ENCODE data around the gene GRIN2A. TPM values are rescaled to one million over a fixed set of nuclear protein-coding genes. Genes with fewer than 3 reads are reported as not detected.

GRIN2A gene
- total and polyA plus RNA-seq, 8 donors, result 0.03 to 0.96 (median 0.26) TPM

GRCh38 chr16:10145542-10146035, 36.6 kb downstream of the GRIN2A start:
- intact Hi-C loops (cut with DNase I), result no loop called here
- Histone ChIP-seq H3K4me3 (no peak overlapping the region), H3K9me3 (no peaks in the 10 kb centered on the region), H3K4me1 (no peaks in the 10 kb centered on the region), H3K27ac (no peak overlapping the region), H3K27me3 (no peaks in the 10 kb centered on the region), H3K36me3 (no peaks in the 10 kb centered on the region)
- no peak for ATAC-seq
- DNase-seq, result no peak
- TF ChIP-seq, protein P1, sequence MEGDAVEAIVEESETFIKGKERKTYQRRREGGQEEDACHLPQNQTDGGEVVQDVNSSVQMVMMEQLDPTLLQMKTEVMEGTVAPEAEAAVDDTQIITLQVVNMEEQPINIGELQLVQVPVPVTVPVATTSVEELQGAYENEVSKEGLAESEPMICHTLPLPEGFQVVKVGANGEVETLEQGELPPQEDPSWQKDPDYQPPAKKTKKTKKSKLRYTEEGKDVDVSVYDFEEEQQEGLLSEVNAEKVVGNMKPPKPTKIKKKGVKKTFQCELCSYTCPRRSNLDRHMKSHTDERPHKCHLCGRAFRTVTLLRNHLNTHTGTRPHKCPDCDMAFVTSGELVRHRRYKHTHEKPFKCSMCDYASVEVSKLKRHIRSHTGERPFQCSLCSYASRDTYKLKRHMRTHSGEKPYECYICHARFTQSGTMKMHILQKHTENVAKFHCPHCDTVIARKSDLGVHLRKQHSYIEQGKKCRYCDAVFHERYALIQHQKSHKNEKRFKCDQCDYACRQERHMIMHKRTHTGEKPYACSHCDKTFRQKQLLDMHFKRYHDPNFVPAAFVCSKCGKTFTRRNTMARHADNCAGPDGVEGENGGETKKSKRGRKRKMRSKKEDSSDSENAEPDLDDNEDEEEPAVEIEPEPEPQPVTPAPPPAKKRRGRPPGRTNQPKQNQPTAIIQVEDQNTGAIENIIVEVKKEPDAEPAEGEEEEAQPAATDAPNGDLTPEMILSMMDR (IDR thresholded peaks at IDR 0.05), result no peak

DNA sequence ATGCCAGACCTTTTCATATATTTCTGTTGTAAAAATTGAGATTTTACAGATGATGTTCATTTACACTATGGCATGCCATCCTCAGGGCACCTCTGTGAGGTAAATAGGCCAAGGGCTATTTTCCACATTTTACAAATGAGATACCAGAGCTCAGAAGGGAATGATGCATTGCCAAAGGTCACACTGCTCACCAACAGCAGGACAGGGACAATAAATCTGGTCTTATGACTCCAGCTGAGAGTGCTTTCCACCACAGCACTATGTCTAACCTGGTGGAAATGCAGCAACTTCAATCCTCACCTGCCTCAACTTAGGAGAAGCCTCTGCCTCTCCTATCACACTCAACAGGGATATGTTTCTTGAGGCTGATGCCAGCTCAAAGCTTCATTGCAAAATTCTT, 40.6 kb downstream of the GRIN2A start:
- Histone ChIP-seq H3K4me3 (no peak overlapping the region), H3K27ac (no peak overlapping the region), H3K9me3 (no peaks in the 10 kb centered on the region), H3K36me3 (no peaks in the 10 kb centered on the region), H3K27me3 (no peaks in the 10 kb centered on the region), H3K4me1 (no peaks in the 10 kb centered on the region)
- TF ChIP-seq, protein P1 (IDR thresholded peaks at IDR 0.05), result no peak
- DNase-seq (no peak), ATAC-seq (no peak)
- intact Hi-C loops (cut with DNase I), result no loop called here

DNA sequence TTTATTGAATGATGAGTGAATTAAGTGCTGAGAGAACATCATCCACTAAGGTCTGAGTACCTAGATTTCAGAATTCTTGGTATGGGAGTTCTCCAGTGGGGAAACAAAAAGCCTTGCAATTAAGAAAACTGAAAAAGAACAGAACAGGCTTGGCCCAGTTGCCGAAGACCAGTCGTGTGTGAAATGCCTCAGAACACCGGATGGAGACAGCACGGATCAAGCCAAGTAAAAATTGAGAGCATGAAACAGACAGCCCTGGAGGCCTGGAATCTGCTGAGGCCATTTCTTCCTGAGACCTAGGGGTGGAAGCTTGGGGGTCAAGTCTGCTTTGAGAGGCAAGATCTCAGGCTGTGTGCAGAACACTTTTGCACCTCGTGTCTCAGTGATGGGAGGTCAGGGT, 43.3 kb downstream of the GRIN2A start:
- intact Hi-C loops (cut with DNase I), result no loop called here
- no peak for DNase-seq
- no peak for ATAC-seq
- H3K36me3 ChIP-seq, result no peaks in the 10 kb centered on the region
- H3K4me3 ChIP-seq, result no peak overlapping the region
- no peaks in the 10 kb centered on the region for H3K9me3 ChIP-seq
- H3K4me1 ChIP-seq, result no peaks in the 10 kb centered on the region
- TF ChIP-seq, protein P1 (IDR thresholded peaks at IDR 0.05), result no peak
- no peaks in the 10 kb centered on the region for H3K27me3 ChIP-seq
- no peak overlapping the region for H3K27ac ChIP-seq

GRCh38 chr16:10137341-10137740, 44.9 kb downstream of the GRIN2A start:
- TF ChIP-seq, protein P1 (IDR thresholded peaks at IDR 0.05), result no peak
- no peak overlapping the region for H3K4me3 ChIP-seq
- no peaks in the 10 kb centered on the region for H3K4me1 ChIP-seq
- H3K27me3 ChIP-seq, result no peaks in the 10 kb centered on the region
- ATAC-seq (no peak), DNase-seq (no peak)
- no peaks in the 10 kb centered on the region for H3K9me3 ChIP-seq
- intact Hi-C loops (cut with DNase I), result no loop called here
- no peak overlapping the region for H3K27ac ChIP-seq
- H3K36me3 ChIP-seq, result no peaks in the 10 kb centered on the region

GRCh38 chr16:10136916-10137315, 45.3 kb downstream of the GRIN2A start:
- Histone ChIP-seq H3K9me3 (no peaks in the 10 kb centered on the region), H3K4me3 (no peak overlapping the region), H3K36me3 (no peaks in the 10 kb centered on the region), H3K27ac (no peak overlapping the region), H3K4me1 (no peaks in the 10 kb centered on the region), H3K27me3 (no peaks in the 10 kb centered on the region)
- TF ChIP-seq, protein P1 (IDR thresholded peaks at IDR 0.05), result no peak
- intact Hi-C loops (cut with DNase I), result no loop called here
- no peak for DNase-seq
- ATAC-seq, result no peak

Data from left lung (tissue), 10 donors.